Umbilical cord (tissue), 2 donors: ENCODE measurements around the gene PKP1. TPM values are rescaled to one million over a fixed set of nuclear protein-coding genes. Genes with fewer than 3 reads are reported as not detected.

Experiments used
- DNase-seq: peaks from one replicate; pipeline ENCODE4 v3.0.0-alpha.2; 2015; ENCODE audit warnings: low spot score
- total RNA-seq: library from RNA; depleted of rRNA; stranded (reverse); fragments of >200 nt; gene quantifications from one replicate; pipeline ENCODE4 v1.2.3, GENCODE V29; 2014; ENCODE audit warnings: low replicate concordance; ENCODE audit not compliant: insufficient read depth

PKP1 gene
- total RNA-seq, 1 donor from 2014 or later: 21.9 TPM

- peak; percentile 35 for DNase-seq
Measured at GRCh38 chr1:201371276-201371675, 88.0 kb downstream of the PKP1 start.

GRCh38 chr1:201371792-201372191 lies 88.5 kb downstream of the PKP1 start:
- no peak for DNase-seq

DNA sequence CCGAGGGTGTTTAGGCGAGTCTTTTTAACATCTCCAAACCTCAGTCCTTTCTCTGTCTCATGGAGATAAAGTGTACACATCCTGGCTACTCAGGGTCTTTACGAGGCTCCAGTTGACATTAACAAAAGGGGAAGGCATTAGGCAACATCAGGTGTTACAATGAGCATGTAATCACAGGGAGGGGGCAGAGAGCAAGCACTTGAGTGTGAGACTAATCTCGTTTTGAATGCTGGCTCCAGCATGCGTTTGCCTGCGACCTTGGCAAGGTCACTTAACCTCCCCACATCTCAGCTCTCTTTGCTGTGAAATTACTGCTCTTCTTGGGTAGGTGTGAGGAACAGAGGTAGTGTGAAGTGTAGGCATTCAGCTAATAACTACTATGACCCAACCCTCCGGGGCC lies 91.1 kb downstream of the PKP1 start:
- DNase-seq: no peak

- DNase-seq: no peak
Measured at GRCh38 chr1:201375169-201375568, 91.9 kb downstream of the PKP1 start.

- no peak for DNase-seq
Measured at GRCh38 chr1:201376107-201376463, 92.8 kb downstream of the PKP1 start.

DNA sequence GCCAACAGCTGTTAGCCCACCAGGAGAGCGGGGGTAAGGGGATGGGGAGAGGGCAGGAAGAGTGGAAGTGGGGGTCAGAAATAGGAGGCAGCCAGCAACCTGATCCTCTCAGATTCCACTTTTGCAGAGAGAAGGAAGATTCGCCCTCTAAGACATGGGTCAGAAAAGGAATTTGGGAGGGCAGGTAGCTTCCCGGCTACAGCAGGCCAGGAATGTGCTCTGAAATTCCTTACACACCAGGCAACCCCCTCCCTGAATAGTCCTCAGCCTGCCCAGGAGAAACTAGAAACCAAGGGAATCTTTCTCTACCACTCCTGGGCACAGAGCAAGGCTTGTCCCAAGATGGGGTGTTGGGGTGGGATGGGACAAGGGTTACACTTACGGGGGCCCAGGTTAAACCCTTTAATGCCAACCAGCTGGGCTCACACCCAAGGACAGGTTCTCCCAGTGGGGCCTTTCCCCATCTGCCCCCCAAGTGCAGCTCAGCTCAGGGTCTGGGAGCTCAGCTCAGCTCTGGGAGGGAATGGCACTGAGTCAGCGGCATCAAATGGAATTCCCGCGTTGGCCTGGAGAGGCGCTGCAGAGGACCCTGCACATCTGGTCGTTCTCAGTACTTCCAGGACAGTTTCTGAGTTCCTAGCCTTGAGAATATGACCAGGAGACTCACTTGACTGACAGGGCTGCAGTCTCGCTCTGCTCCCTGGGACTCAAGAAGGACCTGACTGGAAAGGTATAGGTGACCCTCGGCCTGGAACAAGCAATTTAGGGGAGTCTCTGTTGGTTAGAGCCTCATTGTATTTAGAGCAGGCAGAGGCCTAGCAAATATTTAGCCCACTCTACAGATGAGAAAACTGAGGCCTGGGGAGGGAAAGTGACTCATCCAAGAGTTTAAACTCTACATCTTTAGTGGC lies 93.4 kb downstream of the PKP1 start:
- DNase-seq: peak; percentile 67

DNA sequence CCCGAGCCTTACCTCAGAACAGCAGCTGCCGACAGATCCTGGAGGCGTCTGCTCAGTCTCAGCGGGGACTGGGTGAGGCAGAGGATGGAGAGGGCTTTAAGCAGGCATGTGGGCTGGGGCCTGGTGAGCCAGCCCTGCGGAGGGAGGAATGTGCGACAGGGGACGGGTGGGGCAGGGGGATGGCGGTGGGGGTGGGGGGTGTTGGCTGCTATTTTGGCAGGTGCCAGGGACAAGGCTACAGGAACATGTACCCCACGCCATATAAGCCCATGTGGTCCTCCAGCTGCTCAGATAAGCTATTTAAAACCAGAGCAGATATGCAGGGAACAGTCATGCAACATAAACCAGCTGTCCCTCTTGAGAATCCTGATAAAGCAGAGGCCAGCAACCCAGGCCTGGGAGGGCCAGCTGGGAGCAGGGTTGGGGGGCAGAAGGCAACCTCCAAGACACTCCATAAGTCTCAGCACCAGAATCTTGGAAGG lies 94.3 kb downstream of the PKP1 start, which contains the start of gene TNNT2:
TSS of gene TNNT2 (minus strand) at position 70 of the 482 bp plus-strand sequence. CDS start 4,426 bp downstream, outside the sequence.
- DNase-seq: peak; percentile 97

DNA sequence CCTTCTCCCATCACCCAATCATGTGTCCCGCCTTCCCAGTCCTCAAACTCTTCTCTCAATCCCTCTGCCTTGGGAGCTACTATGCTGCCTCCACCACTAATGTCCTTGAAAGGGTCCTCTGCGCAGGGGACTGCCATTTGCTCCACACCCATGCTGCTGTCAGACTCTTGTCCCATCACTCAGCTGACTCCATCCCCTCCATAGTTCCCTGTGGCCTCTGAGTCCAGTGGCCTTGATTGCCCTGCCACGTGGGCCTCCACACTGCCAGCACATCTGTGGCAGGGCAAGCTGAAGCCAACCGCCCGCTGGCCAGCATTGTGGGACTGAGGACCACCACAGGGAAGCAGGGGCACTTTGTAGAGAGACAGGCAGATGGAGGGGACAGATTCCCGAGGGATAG lies 95.5 kb downstream of the PKP1 start:
- DNase-seq: no peak

GRCh38 chr1:201379733-201380242 lies 96.5 kb downstream of the PKP1 start:
- no peak for DNase-seq

DNA sequence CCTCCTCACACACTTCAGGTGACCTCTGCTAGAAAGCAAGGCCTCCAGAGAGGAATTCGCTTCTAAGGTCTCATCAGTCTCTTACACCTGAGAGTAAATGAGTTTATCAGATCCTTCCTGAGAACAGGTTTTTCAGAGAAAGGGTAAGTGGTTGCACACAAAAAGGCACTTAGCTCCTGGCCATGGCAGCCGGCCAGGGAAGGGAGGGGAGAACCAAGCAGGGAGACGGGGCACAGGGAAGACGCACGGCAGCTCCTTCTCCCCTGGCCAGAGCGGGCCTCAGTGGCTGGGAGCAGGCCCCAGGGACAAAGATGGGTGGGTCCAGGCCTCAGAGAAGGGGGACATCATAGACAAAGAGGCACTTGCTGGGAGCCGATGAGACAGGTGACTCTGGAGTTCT lies 97.8 kb downstream of the PKP1 start:
- DNase-seq: peak; percentile 62

Other genes with a start within 250 kb of the PKP1 start
- gene CACNA1S, start 171.1 kb upstream of the PKP1 start, total RNA-seq: 0.96 TPM
- not detected for gene ASCL5, start 156.3 kb upstream of the PKP1 start, total RNA-seq
- gene TMEM9, start 129.0 kb upstream of the PKP1 start, total RNA-seq: 78.5 TPM
- not detected for gene IGFN1, start 92.7 kb upstream of the PKP1 start, total RNA-seq
- 2.6 TPM for gene TNNT2, start 94.2 kb downstream of the PKP1 start, total RNA-seq
- gene LAD1, start 115.8 kb downstream of the PKP1 start, total RNA-seq: 8.2 TPM
- gene TNNI1, start 138.2 kb downstream of the PKP1 start, total RNA-seq: 3.6 TPM
- gene PHLDA3, start 185.7 kb downstream of the PKP1 start, total RNA-seq: 77.0 TPM
- 2,591 TPM for gene CSRP1, start 223.6 kb downstream of the PKP1 start, total RNA-seq